ENCODE results near the gene SMIM23. TPM values are rescaled to one million over a fixed set of nuclear protein-coding genes. Genes with fewer than 3 reads are reported as not detected.

SMIM23 gene
- total and polyA plus RNA-seq, 2 of the 13 experiments (the other 11 are each of a cell fraction or from before 2014, with no cell fraction given): not detected

DNA sequence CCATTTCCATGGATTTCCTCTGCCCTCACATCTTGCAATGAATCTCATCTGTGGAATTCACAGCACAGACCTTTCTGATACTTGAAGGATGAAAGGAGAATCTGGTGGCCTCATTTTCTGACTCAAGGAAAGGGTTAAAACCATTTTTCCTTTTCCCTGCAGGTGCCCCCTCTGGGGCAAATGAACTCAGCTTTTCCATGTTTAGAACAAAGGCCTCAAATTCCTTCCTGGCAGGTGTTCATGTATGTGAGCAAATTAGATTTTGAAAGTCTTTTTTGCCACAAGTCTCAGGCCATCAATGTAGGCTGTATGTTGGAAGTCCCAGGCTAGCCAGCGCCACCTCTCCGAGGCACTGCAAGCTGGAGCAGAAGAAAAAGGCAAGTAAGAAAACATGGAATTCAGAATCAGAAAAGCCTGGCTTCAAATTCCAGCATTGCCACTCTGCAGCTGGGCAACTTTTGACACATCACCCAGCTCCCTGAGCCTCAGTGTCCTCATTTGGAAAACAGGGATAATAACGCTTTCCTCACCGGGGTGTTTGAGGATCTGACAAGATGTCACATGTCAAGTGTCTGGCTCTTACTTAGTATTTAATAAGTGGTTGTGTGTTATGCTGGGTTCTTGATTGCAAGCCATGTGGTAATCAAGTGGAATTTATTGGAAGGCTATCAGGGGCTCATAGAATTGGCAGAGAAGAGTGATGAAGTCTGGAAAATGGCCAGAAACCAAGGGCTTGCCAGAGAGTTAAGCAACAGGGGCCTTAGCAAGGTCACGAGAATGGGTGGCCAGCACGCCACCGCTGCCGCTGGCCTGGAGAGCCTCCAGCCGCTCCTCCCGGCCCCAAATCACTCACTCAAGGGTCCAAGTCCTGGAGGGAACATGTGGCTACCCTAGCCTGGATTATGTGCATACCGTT is 48.4 kb upstream of the SMIM23 start (continued):
- TF ChIP-seq, protein P1, sequence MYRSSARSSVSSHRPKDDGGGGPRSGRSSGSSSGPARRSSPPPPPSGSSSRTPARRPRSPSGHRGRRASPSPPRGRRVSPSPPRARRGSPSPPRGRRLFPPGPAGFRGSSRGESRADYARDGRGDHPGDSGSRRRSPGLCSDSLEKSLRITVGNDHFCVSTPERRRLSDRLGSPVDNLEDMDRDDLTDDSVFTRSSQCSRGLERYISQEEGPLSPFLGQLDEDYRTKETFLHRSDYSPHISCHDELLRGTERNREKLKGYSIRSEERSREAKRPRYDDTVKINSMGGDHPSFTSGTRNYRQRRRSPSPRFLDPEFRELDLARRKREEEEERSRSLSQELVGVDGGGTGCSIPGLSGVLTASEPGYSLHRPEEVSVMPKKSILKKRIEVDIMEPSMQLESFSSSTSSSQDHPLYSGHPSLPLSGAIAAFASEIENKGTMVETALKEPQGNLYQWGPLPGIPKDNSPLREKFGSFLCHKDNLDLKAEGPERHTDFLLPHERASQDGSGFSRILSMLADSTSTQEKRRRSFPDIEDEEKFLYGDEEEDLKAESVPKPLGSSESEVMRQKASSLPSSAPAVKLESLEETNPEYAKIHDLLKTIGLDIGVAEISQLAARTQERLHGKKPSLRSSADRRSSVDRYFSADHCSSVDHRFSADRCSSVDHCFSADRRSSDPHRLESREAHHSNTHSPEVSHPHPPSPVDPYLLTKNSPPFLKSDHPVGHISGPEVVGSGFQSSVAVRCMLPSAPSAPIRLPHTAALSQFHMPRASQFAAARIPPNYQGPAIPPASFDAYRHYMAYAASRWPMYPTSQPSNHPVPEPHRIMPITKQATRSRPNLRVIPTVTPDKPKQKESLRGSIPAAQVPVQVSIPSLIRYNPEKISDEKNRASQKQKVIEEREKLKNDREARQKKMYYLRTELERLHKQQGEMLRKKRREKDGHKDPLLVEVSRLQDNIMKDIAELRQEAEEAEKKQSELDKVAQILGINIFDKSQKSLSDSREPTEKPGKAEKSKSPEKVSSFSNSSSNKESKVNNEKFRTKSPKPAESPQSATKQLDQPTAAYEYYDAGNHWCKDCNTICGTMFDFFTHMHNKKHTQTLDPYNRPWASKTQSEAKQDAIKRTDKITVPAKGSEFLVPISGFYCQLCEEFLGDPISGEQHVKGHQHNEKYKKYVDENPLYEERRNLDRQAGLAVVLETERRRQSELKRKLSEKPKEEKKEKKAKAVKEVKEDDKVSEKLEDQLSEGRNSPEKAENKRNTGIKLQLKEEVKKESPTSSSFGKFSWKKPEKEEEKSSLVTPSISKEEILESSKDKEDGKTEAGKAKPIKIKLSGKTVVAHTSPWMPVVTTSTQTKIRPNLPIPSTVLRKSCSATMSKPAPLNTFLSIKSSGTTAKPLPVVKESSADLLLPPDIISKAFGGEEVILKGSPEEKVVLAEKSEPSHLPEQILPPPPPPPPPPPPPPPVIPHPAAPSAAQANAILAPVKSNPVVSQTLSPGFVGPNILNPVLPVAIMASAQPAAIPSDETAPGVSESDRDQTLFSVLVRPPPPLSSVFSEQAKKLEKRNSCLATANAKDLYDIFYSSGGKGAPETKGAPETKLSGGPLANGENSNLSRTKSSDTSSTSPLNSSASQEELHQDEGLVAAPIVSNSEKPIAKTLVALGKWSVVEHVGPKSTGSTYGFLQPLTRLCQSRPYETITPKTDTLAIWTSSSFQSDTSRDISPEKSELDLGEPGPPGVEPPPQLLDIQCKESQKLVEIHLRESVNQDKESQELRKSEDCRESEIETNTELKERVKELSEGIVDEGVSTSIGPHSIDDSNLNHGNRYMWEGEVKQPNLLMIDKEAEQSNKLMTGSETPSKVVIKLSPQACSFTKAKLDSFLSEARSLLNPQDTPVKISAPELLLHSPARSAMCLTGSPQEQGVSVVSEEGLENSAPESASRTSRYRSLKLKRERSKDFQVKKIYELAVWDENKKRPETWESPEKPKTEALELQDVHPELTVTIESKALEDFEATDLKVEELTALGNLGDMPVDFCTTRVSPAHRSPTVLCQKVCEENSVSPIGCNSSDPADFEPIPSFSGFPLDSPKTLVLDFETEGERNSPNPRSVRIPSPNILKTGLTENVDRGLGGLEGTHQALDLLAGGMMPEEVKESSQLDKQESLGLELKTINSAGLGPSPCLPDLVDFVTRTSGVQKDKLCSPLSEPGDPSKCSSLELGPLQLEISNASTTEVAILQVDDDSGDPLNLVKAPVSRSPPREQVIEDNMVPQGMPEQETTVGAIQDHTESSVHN (CRISPR knock-in tag; IDR thresholded peaks at IDR 0.05): no peak

DNA sequence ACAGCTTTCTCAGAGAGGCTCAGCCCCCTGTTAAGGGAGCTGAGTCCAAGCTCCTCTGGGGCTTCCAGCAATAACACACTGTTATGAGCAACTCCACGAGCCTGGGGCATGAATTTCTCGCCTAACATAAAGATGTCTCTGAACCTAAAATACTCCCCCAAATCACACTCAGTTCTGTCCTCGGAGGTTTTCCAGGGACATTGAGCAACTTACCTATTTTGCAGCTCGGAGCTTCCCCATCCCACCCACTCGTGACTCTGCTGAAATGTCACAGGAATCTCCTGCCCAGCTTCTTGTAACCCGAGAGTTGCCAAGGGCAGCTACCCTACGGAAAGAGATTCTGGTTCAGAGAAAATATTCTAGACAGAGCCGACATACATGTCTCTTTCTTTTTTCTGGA is 47.1 kb upstream of the SMIM23 start:
- ATAC-seq: no peak
- no peaks in the 10 kb centered on the region for H3K4me1 ChIP-seq (ENCODE audit: insufficient read depth, low read length)
- no peaks in the 10 kb centered on the region for H3K36me3 ChIP-seq (replicated peaks in 1 of 2; ENCODE audit: control insufficient read depth in 1 of 2, insufficient read depth in 2 of 2, low read length in 2 of 2)
- no peak overlapping the region for H3K4me2 ChIP-seq (ENCODE audit: low read depth, low read length)
- no peak overlapping the region for H3K4me3 ChIP-seq (replicated peaks in 1 of 3; ENCODE audit: insufficient read depth in 1 of 3, low read depth in 2 of 3, low read length in 3 of 3)
- 0% methylated on average over 5 of the region's 8 CpGs for WGBS (ENCODE audit: low lambda C conversion rate)
- no peaks in the 10 kb centered on the region for H3K9me3 ChIP-seq (ENCODE audit: low read length)
- no peaks in the 10 kb centered on the region for H3K79me2 ChIP-seq (ENCODE audit: insufficient read depth, low read length)
- in situ Hi-C loops (cut with HindIII; ENCODE audit: extremely low pct_ligation_motif_present, low pct_unique_long_range_greater_than_20kb): no loop called here
- no peak overlapping the region for H2AFZ ChIP-seq (ENCODE audit: low read length)
- intact Hi-C loops (cut with micrococcal nuclease; ENCODE audit: unreplicated experiment): no loop called here
- no TSS peak for BruUV-seq (replicated peaks)
- TF ChIP-seq ZSCAN29 (CRISPR knock-in tag; conservative IDR thresholded peaks at IDR 0.05): no peak
- TF ChIP-seq GTF2F1 (IDR thresholded peaks at IDR 0.05; ENCODE audit: low read length): no peak
- TF ChIP-seq, protein P2, sequence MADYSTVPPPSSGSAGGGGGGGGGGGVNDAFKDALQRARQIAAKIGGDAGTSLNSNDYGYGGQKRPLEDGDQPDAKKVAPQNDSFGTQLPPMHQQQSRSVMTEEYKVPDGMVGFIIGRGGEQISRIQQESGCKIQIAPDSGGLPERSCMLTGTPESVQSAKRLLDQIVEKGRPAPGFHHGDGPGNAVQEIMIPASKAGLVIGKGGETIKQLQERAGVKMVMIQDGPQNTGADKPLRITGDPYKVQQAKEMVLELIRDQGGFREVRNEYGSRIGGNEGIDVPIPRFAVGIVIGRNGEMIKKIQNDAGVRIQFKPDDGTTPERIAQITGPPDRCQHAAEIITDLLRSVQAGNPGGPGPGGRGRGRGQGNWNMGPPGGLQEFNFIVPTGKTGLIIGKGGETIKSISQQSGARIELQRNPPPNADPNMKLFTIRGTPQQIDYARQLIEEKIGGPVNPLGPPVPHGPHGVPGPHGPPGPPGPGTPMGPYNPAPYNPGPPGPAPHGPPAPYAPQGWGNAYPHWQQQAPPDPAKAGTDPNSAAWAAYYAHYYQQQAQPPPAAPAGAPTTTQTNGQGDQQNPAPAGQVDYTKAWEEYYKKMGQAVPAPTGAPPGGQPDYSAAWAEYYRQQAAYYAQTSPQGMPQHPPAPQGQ (CRISPR knock-in tag; IDR thresholded peaks at IDR 0.05; ENCODE audit: borderline replicate concordance): no peak
- TF ChIP-seq NBN (conservative IDR thresholded peaks at IDR 0.05): no peak
- TF ChIP-seq, protein P3, sequence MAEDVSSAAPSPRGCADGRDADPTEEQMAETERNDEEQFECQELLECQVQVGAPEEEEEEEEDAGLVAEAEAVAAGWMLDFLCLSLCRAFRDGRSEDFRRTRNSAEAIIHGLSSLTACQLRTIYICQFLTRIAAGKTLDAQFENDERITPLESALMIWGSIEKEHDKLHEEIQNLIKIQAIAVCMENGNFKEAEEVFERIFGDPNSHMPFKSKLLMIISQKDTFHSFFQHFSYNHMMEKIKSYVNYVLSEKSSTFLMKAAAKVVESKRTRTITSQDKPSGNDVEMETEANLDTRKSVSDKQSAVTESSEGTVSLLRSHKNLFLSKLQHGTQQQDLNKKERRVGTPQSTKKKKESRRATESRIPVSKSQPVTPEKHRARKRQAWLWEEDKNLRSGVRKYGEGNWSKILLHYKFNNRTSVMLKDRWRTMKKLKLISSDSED (CRISPR knock-in tag; IDR thresholded peaks at IDR 0.05): no peak
- TF ChIP-seq, protein P4, sequence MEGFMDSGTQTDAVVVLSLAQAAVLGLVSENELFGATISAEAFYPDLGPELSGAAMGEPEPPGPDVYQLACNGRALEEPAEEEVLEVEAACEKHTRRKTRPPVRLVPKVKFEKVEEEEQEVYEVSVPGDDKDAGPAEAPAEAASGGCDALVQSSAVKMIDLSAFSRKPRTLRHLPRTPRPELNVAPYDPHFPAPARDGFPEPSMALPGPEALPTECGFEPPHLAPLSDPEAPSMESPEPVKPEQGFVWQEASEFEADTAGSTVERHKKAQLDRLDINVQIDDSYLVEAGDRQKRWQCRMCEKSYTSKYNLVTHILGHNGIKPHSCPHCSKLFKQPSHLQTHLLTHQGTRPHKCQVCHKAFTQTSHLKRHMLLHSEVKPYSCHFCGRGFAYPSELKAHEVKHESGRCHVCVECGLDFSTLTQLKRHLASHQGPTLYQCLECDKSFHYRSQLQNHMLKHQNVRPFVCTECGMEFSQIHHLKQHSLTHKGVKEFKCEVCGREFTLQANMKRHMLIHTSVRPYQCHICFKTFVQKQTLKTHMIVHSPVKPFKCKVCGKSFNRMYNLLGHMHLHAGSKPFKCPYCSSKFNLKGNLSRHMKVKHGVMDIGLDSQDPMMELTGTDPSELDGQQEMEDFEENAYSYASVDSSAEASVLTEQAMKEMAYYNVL (CRISPR knock-in tag; IDR thresholded peaks at IDR 0.05; ENCODE audit: borderline replicate concordance): no peak
- no peak for FAIRE-seq
- no peak overlapping the region for H3K9ac ChIP-seq (ENCODE audit: insufficient read depth, low read depth, low read length)
- no peaks in the 10 kb centered on the region for H4K20me1 ChIP-seq (ENCODE audit: insufficient read depth, low read length)
- ChIA-PET CTCF (ENCODE audit: low intra/inter-chr PET ratio, low total read pairs) (no interaction called here), POLR2A (no interaction called here)
- peaks cover 0 to 22% of the 10 kb centered on the region in 2 experiments; a peak in 2 of 5 replicates for H3K27me3 ChIP-seq (ENCODE audit: control insufficient read depth in 1 of 2, insufficient read depth in 2 of 2, low read length in 2 of 2)
- DNase-seq (ENCODE audit: low spot score): no peak
- H3K27ac ChIP-seq (ENCODE audit: extremely low read length, insufficient read depth, low read length): no peak overlapping the region
